C4-2B (cell line): ENCODE data around the gene SULT1C2.

Experiments used
- CTCF ChIP-seq: fragments of 450-650 bp; conservative IDR thresholded peaks from 2 replicates; pipeline ENCODE4 v1.5.1; 2017; ENCODE audit warnings: mild to moderate bottlenecking
- ZFX ChIP-seq: fragments of 450-650 bp; IDR thresholded peaks from 2 replicates; pipeline ENCODE4 v1.6.1; 2017

DNA sequence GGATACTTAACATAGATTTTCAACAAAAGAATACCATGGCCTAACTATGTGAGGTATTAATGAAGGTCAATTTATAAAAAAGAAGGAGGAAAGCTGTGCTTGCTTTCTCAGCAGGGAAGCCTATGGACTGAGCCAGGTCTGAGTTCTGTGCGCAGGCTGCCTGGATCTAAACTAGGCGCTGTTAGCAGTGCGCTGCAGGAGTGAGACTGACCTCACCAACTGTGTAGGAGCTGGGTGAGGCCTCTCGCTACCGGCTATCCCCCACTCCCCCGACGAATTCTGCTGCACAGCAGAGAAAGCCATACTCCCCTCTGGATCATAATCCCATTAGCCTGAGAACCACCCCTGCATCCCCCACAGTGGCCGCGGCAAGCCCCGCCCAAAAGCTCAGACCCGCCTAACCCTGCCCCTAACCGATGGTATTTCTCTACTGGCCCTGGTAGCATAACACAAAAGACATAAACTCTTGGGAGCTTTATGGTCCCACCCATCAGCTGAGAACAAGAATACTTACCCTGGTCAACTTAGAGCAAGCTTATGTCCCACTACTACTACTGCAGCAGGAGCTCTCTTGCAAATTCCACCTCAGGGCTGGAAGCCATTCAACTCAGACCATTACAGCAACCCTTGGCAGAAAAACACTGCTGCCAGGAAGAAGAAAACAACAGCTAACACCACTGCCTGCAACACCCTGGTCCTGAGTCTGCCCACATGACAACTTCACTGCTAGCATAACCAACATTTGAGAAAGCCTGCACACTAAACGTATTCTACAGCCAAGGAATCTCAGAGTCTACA, 28.0 kb downstream of the SULT1C2 start:
- TF ChIP-seq CTCF: no peak
- TF ChIP-seq ZFX: no peak
